Measurements from ENCODE around the gene KCNQ4. TPM values are rescaled to one million over a fixed set of nuclear protein-coding genes. Genes with fewer than 3 reads are reported as not detected.

KCNQ4 gene
- total and polyA plus RNA-seq, 2 donors (not counting 3 experiments of a cell fraction or from before 2014, with no cell fraction given): 0.06 to 0.07 TPM

DNA sequence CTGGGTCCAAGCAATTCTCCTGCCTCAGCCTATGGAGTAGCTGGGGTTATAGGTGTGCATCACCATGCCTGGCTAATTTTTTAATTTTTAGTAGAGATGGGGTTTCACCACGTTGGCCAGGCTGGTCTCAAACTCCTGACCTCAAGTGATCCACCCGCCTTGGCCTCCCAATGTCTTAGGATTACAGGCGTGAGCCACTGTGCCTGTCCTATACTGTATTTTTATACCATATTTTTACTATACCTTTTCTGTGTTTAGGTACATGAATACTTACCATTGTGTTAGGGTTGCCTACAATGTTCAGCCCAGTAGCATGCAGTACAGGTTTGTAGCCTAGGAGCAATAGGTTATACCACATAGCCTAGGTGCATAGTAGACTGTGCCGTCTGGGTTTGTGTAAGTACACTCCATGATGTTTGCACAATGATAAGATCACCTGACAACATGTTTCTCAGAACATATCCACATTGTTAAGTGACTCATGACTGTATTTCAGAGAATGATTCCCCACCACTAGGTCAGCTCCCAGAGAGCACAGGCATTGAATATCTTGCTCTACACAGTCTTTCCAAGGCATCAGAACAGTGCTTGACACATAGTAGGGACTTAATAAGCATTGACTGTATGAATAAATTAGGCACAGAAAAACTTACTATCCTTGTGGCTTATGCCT is 84.6 kb downstream of the KCNQ4 start:
- DNase-seq (ENCODE audit: low read depth, low spot score) (peak; percentile 75), FAIRE-seq (peak; percentile 81)
- Histone ChIP-seq H3K9me3 (replicated peaks; ENCODE audit: control insufficient read depth, insufficient read depth, low read length) (peaks cover 4% of the 10 kb centered on the region), H3K79me2 (ENCODE audit: control insufficient read depth, insufficient read depth, low read length) (no peaks in the 10 kb centered on the region), H3K4me3 (replicated peaks in 1 of 3; ENCODE audit: insufficient read depth in 1 of 3, low read depth in 1 of 3, low read length in 3 of 3) (no peak overlapping the region), H4K20me1 (replicated peaks; ENCODE audit: control insufficient read depth, extremely low read depth, insufficient read depth, low read length) (no peaks in the 10 kb centered on the region), H3K9ac (replicated peaks; ENCODE audit: extremely low read depth, insufficient read depth, low read length) (no peak overlapping the region), H2AFZ (ENCODE audit: low read depth, low read length) (no peak overlapping the region), H3K36me3 (ENCODE audit: control insufficient read depth in 2 of 2, extremely low read depth in 1 of 2, insufficient read depth in 2 of 2, low read length in 2 of 2) (no peaks in the 10 kb centered on the region), H3K9me1 (replicated peaks; ENCODE audit: control insufficient read depth, extremely low read depth, insufficient read depth, low read length) (no peaks in the 10 kb centered on the region), H3K27ac (ENCODE audit: insufficient read depth, low read depth, low read length) (peak overlapping the region; percentile 32), H3K27me3 (ENCODE audit: control insufficient read depth in 2 of 2, insufficient read depth in 2 of 2, low read length in 2 of 2) (no peaks in the 10 kb centered on the region), H3K4me1 (ENCODE audit: control insufficient read depth, extremely low read depth, insufficient read depth, low read length) (peaks cover 12% of the 10 kb centered on the region), H3K4me2 (ENCODE audit: insufficient read depth, low read length) (no peak overlapping the region)
- ChIA-PET POLR2A (interaction anchor here (0.6 kb wide), 1 partner anchor 108 kb away, joined by 4 read pairs; no protein-coding TSS in a partner anchor), CTCF (interaction anchor here (1.0 to 23.4 kb wide), 3 partner anchors 18 to 80 kb away, joined by 3 to 898 read pairs (median 3); no protein-coding TSS in a partner anchor)
- intact Hi-C loops (cut with micrococcal nuclease) (no loop called here), dilution Hi-C loops (cut with MboI; ENCODE audit: extremely low pct_ligation_motif_present, low sequenced_read_pairs) (no loop called here)
- TF ChIP-seq, protein P1, sequence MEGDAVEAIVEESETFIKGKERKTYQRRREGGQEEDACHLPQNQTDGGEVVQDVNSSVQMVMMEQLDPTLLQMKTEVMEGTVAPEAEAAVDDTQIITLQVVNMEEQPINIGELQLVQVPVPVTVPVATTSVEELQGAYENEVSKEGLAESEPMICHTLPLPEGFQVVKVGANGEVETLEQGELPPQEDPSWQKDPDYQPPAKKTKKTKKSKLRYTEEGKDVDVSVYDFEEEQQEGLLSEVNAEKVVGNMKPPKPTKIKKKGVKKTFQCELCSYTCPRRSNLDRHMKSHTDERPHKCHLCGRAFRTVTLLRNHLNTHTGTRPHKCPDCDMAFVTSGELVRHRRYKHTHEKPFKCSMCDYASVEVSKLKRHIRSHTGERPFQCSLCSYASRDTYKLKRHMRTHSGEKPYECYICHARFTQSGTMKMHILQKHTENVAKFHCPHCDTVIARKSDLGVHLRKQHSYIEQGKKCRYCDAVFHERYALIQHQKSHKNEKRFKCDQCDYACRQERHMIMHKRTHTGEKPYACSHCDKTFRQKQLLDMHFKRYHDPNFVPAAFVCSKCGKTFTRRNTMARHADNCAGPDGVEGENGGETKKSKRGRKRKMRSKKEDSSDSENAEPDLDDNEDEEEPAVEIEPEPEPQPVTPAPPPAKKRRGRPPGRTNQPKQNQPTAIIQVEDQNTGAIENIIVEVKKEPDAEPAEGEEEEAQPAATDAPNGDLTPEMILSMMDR (IDR thresholded peaks at IDR 0.05; ENCODE audit: extremely low read depth in 1 of 2, insufficient read depth in 1 of 2, low read depth in 1 of 2, low read length in 2 of 2): no peak
- peak; percentile 42 for TF ChIP-seq FOS (IDR thresholded peaks at IDR 0.05; ENCODE audit: borderline replicate concordance, insufficient read depth, low read length)
- TF ChIP-seq EZH2 (IDR thresholded peaks at IDR 0.05; ENCODE audit: borderline replicate concordance, low read depth, low read length, severe bottlenecking): no peak
- peak; percentile 57 for TF ChIP-seq JUN (IDR thresholded peaks at IDR 0.05; ENCODE audit: borderline replicate concordance, insufficient read depth, insufficient read length, low read depth)
- TF ChIP-seq GATA2 (IDR thresholded peaks at IDR 0.05; ENCODE audit: insufficient read depth, insufficient read length, low read depth, low read length): peak; percentile 80
- no TSS peak for BruUV-seq (replicated peaks)
